Mucosa of descending colon (tissue), 3 donors: ENCODE measurements around the gene IPO13. TPM values are rescaled to one million over a fixed set of nuclear protein-coding genes. Genes with fewer than 3 reads are reported as not detected.

Experiments used
- ATAC-seq: fragments of 200-7000 bp; cut with Tn5 transposase; one replicate; pipeline ENCODE4 v1.9.1; 2020; ENCODE audit warnings: mild to moderate bottlenecking, moderate library complexity
- DNase-seq, 3 donors: peaks; one replicate each; pipeline ENCODE4 v3.0.0-alpha.2; 2020
- H3K36me3 ChIP-seq: fragments of 200-600 bp; one replicate; pipeline ENCODE4 v1.8.0; 2021; ENCODE audit warnings: low read depth, mild to moderate bottlenecking
- H3K4me1 ChIP-seq: fragments of 200-600 bp; one replicate; pipeline ENCODE4 v1.8.0; 2021; ENCODE audit warnings: low read depth, mild to moderate bottlenecking
- H3K4me3 ChIP-seq: fragments of 200-600 bp; one replicate; pipeline ENCODE4 v1.8.0; 2021; ENCODE audit warnings: mild to moderate bottlenecking
- H3K9me3 ChIP-seq: fragments of 200-600 bp; one replicate; pipeline ENCODE4 v1.8.0; 2021; ENCODE audit warnings: mild to moderate bottlenecking
- CTCF ChIP-seq: fragments of 200-600 bp; IDR thresholded peaks from one replicate; pipeline ENCODE4 v1.8.0; 2022; ENCODE audit warnings: antibody characterized with exemption, mild to moderate bottlenecking
- intact Hi-C, 2 donors: fragments of 100-400 bp; cut with DNase I in 1 of 2; cut with micrococcal nuclease in 1 of 2; formaldehyde crosslinking; loops; one replicate each; pipeline versions ENCODE4 v1.11.0 to v1.11.1; 2022; cut with DNase I, micrococcal nuclease
- total RNA-seq, 3 donors: library from RNA; stranded (reverse); fragmentation: NEBNext Ultra II Directional in 2 of 3; extraction: Animal tissue kit (Norgen Biotek cat#: 25700) in 2 of 3; gene quantifications; one replicate each; pipeline versions ENCODE4 v1.2.1 to v1.2.4, GENCODE V29; 2021 to 2023
- donor health status: DM: no; HTN: no; CAD: no; lungs with moderate emphysema.
- donor health status: DM: no; HTN: no; CAD: no.
- donor health status: DM: no; HTN: yes; CAD: no.

IPO13 gene
- total RNA-seq, 3 donors from 2014 or later, result 21.5 to 32.6 (median 22.3) TPM

DNA sequence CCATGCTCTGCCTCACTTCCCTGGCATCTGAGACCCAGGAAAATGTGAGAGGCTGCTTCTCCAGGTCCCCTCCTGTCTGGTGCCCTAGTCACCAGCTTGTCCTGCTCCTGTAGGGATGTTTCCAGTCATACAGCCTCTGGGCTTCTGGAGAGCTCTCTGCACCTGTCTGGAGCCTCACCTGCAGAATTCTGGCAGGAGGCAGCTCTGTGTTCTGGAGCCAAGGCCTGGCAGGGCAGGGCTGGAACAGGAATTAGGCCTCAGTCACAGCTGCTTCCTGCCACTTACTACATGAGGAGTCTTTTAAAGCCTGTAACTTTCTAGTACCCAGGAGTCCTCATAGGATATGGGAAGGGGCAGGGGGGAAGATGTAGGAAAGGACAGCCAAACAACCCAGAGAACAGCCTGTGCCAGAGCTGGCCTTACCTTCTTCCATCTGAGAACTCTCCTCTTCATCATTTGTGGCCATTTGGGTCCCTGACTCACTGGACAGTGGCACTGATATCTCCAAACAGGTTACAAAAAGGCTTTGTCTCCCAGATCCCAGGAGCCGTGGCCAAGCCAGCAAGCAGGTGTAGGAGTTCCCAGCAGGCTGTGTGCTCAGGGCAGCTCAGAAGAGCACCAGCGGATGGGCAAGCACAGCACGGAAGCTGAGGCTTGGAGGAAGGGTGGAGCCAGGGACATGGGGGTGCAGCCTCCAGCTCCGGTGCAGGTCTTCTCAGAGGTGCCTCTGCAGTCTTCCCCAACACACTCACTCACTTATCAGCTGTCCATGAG lies 44.5 kb upstream of the IPO13 start:
- H3K36me3 ChIP-seq, result no peaks in the 10 kb centered on the region
- peak; percentile 16 for ATAC-seq
- intact Hi-C loops, result no loop called here
- no peak for DNase-seq
- H3K4me3 ChIP-seq, result no peak overlapping the region
- no peaks in the 10 kb centered on the region for H3K4me1 ChIP-seq
- H3K9me3 ChIP-seq, result no peaks in the 10 kb centered on the region
- no peak for TF ChIP-seq CTCF

DNA sequence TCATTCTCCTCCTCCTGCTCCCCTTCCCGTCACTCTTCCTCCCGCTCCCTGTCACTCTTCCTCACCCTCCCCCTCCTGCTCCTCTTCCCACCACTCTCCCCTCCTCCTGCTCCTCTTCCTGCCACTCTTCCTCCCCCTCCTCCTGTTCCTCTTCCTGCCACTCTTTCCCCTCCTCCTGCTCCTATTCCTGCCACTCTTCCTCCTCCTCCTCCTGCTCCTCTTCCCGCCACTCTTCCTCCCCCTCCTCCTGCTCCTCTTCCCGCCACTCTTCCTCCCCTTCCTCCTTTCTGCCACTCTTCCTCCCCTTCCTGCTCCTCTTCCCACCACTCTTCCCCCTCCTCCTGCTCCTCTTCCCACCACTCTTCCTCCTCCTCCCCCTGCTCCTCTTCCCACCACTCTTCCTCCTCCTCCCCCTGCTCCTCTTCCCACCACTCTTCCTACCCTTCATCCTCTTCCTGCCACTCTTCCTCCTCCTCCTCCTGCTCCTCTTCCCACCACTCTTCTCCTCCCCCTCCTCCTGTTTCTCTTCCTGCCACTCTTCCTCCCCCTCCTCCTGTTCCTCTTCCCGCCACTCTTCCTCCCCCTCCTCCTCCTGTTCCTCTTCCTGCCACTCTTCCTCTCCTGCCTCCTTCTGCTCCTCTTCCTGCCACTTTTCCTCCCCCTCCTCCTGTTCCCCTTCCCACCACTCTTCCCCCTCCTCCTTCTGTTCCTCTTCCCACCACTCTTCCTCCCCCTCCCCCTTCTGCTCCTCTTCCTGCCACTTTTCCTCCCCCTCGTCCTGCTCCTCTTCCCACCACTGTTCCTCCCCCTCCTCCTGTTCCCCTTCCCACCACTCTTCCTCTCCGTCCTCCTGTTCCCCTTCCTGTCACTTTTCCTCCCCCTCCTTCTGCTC lies 41.8 kb upstream of the IPO13 start:
- Histone ChIP-seq H3K36me3 (no peaks in the 10 kb centered on the region), H3K4me3 (no peak overlapping the region), H3K4me1 (no peaks in the 10 kb centered on the region), H3K9me3 (no peaks in the 10 kb centered on the region)
- TF ChIP-seq CTCF, result no peak
- no peak for DNase-seq
- no peak for ATAC-seq
- intact Hi-C loops, result no loop called here

DNA sequence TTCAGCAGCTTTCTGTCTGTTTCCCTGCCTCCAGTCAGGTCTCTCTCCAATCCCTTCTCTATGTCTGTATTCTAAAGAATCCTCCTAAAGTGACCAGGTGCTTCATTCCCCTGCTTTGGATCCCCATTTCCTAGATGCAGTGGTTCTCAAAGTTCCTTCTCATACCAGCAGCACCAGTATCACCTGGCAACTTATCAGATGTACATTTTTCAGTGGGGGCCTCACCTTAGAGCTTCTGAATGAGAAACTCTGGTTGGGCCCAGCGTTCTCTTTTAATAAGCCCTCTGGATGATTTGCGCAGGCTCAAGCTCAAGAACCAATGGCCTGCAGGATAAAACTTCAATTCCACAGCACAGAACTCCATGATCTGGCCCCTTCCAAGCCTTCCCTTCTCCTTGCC lies 38.5 kb upstream of the IPO13 start:
- Histone ChIP-seq H3K4me1 (peaks cover 8% of the 10 kb centered on the region), H3K36me3 (no peaks in the 10 kb centered on the region), H3K9me3 (no peaks in the 10 kb centered on the region), H3K4me3 (no peak overlapping the region)
- intact Hi-C loops, result no loop called here
- TF ChIP-seq CTCF, result no peak
- no peak for ATAC-seq
- DNase-seq, result no peak

GRCh38 chr1:43908858-43909257 lies 37.9 kb upstream of the IPO13 start:
- Histone ChIP-seq H3K4me3 (no peak overlapping the region), H3K9me3 (no peaks in the 10 kb centered on the region), H3K36me3 (no peaks in the 10 kb centered on the region), H3K4me1 (peaks cover 8% of the 10 kb centered on the region)
- intact Hi-C loops, result no loop called here
- DNase-seq, result no peak
- no peak for ATAC-seq
- no peak for TF ChIP-seq CTCF

- intact Hi-C loops, result no loop called here
- no peak for ATAC-seq
- H3K4me1 ChIP-seq, result peaks cover 8% of the 10 kb centered on the region
- H3K4me3 ChIP-seq, result no peak overlapping the region
- H3K36me3 ChIP-seq, result no peaks in the 10 kb centered on the region
- TF ChIP-seq CTCF, result no peak
- no peaks in the 10 kb centered on the region for H3K9me3 ChIP-seq
- DNase-seq, result no peak
Measured at GRCh38 chr1:43910343-43910742, 36.4 kb upstream of the IPO13 start.
